GM18502 (cell line): ENCODE results near the gene NRGN.

Source experiments
- ATAC-seq: cut with Tn5 transposase; IDR thresholded peaks from one replicate; pipeline ENCODE4 v1.9.1; 2021; ENCODE audit warnings: mild to moderate bottlenecking; ENCODE audit not compliant: unreplicated experiment, poor library complexity

The NRGN gene

GRCh38 chr11:124778281-124778680 is 38.5 kb downstream of the NRGN start:
- ATAC-seq = no peak

- ATAC-seq = no peak
These were observed 39.8 kb downstream of the NRGN start for GRCh38 chr11:124779568-124779967.

DNA sequence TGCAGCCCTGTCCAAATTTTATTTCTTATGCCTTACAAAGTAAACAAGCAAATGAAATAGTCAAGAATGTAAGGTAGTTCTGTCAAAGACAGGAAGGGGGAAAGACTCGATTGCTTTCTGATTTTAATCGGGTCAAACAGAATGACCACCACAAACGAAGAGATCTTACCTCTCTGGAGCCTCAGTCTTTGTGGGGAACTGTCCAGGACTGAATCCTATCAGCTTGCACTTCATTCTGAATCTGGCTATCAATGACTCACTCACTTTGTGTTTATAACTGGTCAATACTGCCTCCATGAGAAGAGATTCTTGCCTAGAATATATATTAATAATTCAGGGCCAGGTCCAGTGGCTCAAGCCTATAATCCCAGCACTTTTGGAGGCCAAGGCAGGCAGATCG is 43.3 kb downstream of the NRGN start:
- no peak for ATAC-seq

- no peak for ATAC-seq
These were observed 44.3 kb downstream of the NRGN start for GRCh38 chr11:124784051-124784450.

GRCh38 chr11:124788521-124788920 is 48.8 kb downstream of the NRGN start:
- no peak for ATAC-seq

- peak; percentile 73 for ATAC-seq
These were observed 52.0 kb downstream of the NRGN start for GRCh38 chr11:124791626-124792341.

- peak; percentile 67 for ATAC-seq
These were observed 53.9 kb downstream of the NRGN start for GRCh38 chr11:124793466-124794278.

DNA sequence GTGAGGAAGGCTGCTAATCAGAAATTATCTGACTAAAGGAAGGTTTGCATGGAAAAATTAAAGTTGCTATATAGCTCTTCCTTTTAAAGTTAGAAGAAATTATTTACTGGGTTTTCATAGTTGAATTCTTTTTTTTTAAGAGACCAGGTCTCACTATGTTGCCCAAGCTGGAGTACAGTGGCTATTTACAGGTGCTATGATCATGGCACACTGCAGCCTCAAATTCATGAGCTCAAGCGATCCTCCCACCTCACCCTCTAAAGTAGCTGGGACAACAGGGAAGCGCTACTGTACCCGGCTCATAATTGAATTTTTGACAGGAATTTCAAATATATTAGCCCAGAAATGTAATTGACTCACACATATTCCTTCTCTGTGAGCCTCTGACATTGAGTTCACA is 56.6 kb downstream of the NRGN start:
- no peak for ATAC-seq
